Measurements from ENCODE around the gene IMPDH1. TPM values are rescaled to one million over a fixed set of nuclear protein-coding genes. Genes with fewer than 3 reads are reported as not detected.

Gene IMPDH1
- total and polyA plus RNA-seq, 9 of the 15 experiments (the other 6 are each of a cell fraction or from before 2014, with no cell fraction given): 0.80 to 118 (median 64.3) TPM

GRCh38 chr7:128402356-128402755, 7.4 kb downstream of the IMPDH1 start:
- no TSS peak for BruUV-seq (replicated peaks)
- Histone ChIP-seq H3K4me1 (replicated peaks in 1 of 2; ENCODE audit: control insufficient read depth in 2 of 2, insufficient read depth in 2 of 2, low read length in 2 of 2) (peaks cover 29 to 33% of the 10 kb centered on the region in 2 experiments), H3K9me1 (ENCODE audit: control insufficient read depth, insufficient read depth, low read length) (no peaks in the 10 kb centered on the region), H3K9me3 (replicated peaks; ENCODE audit: control insufficient read depth, insufficient read depth, low read depth, low read length) (no peaks in the 10 kb centered on the region), H4K20me1 (replicated peaks; ENCODE audit: control insufficient read depth, insufficient read depth, low read length) (peaks cover 5% of the 10 kb centered on the region; the same call in 1 of the 2 replicates), H3K9ac (ENCODE audit: insufficient read depth in 1 of 2, low read depth in 2 of 2, low read length in 2 of 2) (no peak overlapping the region), H3K27ac (ENCODE audit: extremely low read depth, low read depth, low read length) (no peak overlapping the region), H2AFZ (ENCODE audit: low read depth, low read length) (no peak overlapping the region), H3K4me2 (ENCODE audit: insufficient read depth, low read length) (no peak overlapping the region), H3K4me3 (no peak overlapping the region), H3K79me2 (ENCODE audit: control insufficient read depth, insufficient read depth, low read length) (peaks cover 23% of the 10 kb centered on the region), H3K36me3 (ENCODE audit: control insufficient read depth, insufficient read depth, low read length) (peaks cover 66% of the 10 kb centered on the region), H3K27me3 (ENCODE audit: control insufficient read depth in 2 of 2, insufficient read depth in 2 of 2, low read length in 2 of 2) (no peaks in the 10 kb centered on the region)
- intact Hi-C loops (cut with micrococcal nuclease): no loop called here
- DNase-seq (ENCODE audit: extremely low read depth in 1 of 4, low spot score in 3 of 4): no peak
- in situ Hi-C loops (cut with MboI): no loop called here
- no peak for ATAC-seq
- TF ChIP-seq ZNF589 (CRISPR knock-in tag; IDR thresholded peaks at IDR 0.05; ENCODE audit: low read depth) (no peak), MBD2 (IDR thresholded peaks at IDR 0.05; ENCODE audit: borderline replicate concordance, low read depth) (no peak), NR2F6 (CRISPR knock-in tag; IDR thresholded peaks at IDR 0.05) (no peak), E2F8 (IDR thresholded peaks at IDR 0.05; ENCODE audit: low read depth, partially characterized antibody) (no peak), MLLT1 (IDR thresholded peaks at IDR 0.05) (no peak), ATF3 (IDR thresholded peaks at IDR 0.05) (no peak), ATF3 (CRISPR knock-in tag; conservative IDR thresholded peaks at IDR 0.05) (no peak)
- CTCF ChIA-PET (ENCODE audit: low intra/inter-chr PET ratio): interaction anchor here (0.7 to 8.2 kb wide), 2 partner anchors 23 to 90 kb away, joined by 3 to 134 read pairs; no protein-coding TSS in a partner anchor
- no peak for FAIRE-seq
- POLR2A ChIA-PET: interaction anchor here (0.9 to 1.9 kb wide), 3 partner anchors 11 to 20 kb away, joined by 3 to 11 read pairs (median 6); no protein-coding TSS in a partner anchor
- WGBS (ENCODE audit: insufficient coverage, low coverage, missing lambda C conversion rate): 83% methylated on average over 2 of the region's 2 CpGs
